GM21737 (cell line): ENCODE measurements around the gene OPALIN.

ENCODE experiments used
- ATAC-seq: cut with Tn5 transposase; IDR thresholded peaks from one replicate; pipeline ENCODE4 v1.9.1; 2021; ENCODE audit warnings: mild to moderate bottlenecking, moderate library complexity; ENCODE audit not compliant: unreplicated experiment

The OPALIN gene

DNA sequence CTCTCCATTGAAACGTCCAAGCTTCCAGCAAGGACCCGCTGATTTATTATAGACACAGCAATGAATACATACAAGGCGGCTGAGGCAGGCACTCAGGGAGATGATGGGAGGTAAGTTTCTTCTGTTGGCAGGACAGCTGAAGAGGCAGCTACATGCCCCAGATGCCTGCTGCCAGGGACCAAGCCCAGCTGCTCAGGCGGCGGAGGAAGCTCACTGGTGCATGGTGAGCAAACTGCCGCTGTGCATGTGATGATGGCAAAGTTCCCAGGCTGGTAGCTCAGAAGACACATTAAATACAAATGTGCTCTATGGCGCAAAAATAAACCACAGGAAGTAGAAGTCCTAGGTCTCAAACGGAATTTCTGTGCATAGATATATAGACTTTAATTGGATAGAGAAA lies 52.3 kb downstream of the OPALIN start:
- no peak for ATAC-seq

DNA sequence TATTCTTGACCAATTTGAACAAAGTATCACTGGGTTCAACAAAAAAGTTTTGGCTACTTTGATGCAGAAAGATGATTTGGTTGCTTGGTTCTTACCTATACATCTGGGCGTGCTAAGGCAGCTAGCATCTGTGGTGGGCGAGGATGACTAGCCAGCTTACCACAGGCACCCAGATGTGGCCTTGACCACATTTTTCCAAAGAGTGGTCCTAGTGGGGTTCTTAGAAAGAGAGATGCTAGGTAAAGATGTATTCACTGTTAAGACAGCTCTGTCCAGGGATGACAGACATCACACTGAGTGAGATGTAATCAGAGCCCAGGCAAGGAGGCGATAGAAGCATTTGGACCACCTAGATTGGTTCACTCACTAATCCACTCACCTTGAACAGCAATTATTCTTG lies 53.8 kb downstream of the OPALIN start:
- ATAC-seq: no peak

DNA sequence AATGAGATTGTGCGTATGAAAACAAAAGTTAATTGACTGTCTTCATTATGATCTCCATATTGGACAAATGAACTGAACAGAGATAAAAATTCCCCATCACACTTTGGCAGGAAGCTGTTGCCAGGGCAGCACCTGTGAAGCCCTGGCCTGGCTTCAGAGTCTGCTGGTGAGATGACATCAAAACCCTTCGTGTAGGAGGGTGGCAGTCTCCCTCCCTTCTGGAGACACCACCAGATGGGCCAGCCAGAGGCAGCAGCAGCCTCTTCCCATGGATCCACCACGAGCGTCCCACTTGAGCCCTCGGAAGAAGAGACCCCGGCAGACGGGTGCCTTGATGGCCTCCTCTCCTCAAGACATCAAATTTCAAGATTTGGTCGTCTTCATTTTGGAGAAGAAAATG lies 54.6 kb downstream of the OPALIN start, which contains the start of gene DNTT:
DNTT (plus strand) TSS at position 205 of the 400 bp plus-strand sequence; CDS start at position 269, 64 bp downstream.
- ATAC-seq: no peak

DNA sequence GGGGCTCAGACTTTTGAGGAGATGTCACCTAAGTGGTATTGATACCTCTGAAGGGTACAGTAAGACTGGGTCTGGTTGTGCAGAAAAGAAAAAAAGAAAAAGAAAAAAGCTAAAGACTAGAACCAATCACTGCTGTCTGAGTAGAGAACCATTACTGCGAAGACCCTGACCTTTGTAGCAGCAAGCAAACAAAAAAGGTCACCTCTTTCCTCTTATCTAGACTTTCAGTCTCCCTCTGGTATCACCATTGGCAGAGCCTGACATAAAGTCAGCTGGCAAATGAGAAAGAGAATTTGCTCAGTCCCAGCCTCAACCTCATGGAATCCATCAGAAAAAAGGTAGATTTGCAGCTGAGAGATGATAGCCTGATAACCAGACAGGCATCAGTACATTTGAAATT lies 57.2 kb downstream of the OPALIN start:
- ATAC-seq: no peak

DNA sequence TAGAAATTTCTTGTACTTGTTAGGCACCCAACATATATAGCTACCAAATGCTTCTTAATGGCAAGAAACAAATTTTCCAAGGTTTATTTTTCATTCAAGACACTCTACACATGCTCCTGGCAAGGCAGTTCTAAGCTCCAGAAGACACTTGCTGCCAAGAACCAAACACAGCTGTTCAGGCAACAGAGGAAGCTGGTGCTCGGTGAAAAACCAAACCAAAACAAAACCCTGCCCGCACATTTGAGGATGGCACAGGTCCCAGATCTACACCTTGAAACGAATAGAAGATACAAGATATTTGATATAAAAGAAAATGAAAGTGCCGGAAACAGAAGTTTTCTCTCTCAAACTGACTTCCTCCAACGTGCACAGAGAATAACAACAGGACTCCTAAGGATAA lies 59.4 kb downstream of the OPALIN start:
- no peak for ATAC-seq

DNA sequence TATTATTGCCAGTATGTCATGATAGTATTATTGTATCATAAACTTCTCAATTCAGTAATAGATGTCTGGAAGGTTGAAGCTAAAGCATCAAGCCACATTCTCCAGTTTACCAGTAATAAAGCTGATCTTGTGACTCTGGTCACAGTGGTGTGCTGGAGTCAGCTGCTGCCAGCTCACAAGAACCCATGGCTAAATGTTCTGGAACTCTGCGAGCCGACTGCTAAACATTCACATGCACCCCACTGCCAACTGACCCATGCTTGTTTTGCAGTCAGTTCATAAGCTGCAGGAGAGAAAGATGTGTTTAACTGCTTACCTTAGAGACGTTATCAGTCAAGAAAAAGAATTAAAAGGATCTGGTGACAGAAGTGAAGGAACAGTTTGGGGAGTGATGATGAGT lies 60.4 kb downstream of the OPALIN start:
- ATAC-seq: no peak

DNA sequence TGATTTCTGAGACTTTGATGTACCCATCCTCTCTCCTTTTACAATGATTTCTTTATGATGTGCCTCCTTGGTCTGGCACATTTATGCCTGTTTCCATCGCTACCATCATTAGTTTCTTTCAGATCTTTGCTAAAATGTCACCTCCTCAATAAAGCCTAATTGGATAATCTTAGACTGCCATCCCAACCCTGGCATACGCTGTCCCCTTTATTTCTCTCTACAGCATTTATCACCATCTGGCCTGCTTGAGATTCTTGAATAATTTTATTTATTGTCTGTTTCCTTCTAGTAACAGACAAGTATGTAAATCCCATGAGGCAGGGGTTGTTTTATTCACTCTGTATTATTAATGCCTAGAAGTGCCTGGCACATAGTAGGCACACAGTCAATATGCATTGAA lies 61.3 kb downstream of the OPALIN start:
- no peak for ATAC-seq

DNA sequence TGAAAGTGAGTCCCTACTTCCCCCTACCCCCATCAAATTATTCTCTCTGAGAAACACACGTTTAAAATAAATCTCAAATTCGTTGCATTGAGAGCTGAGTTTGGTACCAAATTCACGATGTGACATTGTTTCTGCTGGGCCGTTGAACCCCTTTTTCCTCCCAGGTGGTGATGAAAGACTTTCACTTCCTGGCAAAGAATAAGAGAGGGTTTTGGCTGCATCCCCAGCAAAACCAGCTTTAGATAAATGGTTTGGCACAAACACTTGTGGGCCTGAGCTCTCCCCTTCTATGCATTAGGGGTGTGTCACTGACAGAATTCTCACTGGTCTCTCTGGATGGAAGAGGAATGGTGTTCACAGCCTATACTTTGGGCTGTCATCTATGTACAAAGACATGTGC lies 63.3 kb downstream of the OPALIN start:
- no peak for ATAC-seq
